Stimulated activated CD4-positive, alpha-beta T cell treated with anti-CD3 and anti-CD28 coated beads, Interleukin-1b, Interleukin-23, amount 100 ng/mL, for 48 hours (primary cell): ENCODE results near the gene UVRAG.

Experiments
- DNase-seq: peaks from one replicate; pipeline ENCODE4 v3.0.0-alpha.2; 2020

The UVRAG gene

GRCh38 chr11:75888416-75888815 lies 73.4 kb downstream of the UVRAG start:
- DNase-seq = no peak

GRCh38 chr11:75891947-75892739 lies 77.1 kb downstream of the UVRAG start:
- DNase-seq = no peak

- DNase-seq = no peak
Measured at GRCh38 chr11:75893251-75893650, 78.2 kb downstream of the UVRAG start.

GRCh38 chr11:75894036-75894585 lies 79.1 kb downstream of the UVRAG start:
- no peak for DNase-seq

- DNase-seq = no peak
Measured at GRCh38 chr11:75896843-75897419, 81.9 kb downstream of the UVRAG start.

- no peak for DNase-seq
Measured at GRCh38 chr11:75898871-75899270, 83.9 kb downstream of the UVRAG start.

GRCh38 chr11:75899806-75900205 lies 84.8 kb downstream of the UVRAG start:
- DNase-seq = no peak

- DNase-seq = no peak
Measured at GRCh38 chr11:75900848-75901247, 85.8 kb downstream of the UVRAG start.

- DNase-seq = no peak
Measured at GRCh38 chr11:75902631-75903030, 87.6 kb downstream of the UVRAG start.

- DNase-seq = no peak
Measured at GRCh38 chr11:75903276-75903675, 88.3 kb downstream of the UVRAG start.

GRCh38 chr11:75905434-75905833 lies 90.4 kb downstream of the UVRAG start:
- DNase-seq = no peak

- DNase-seq = no peak
Measured at GRCh38 chr11:75907906-75908527, 93.0 kb downstream of the UVRAG start.

GRCh38 chr11:75910426-75911145 lies 95.6 kb downstream of the UVRAG start:
- no peak for DNase-seq

- no peak for DNase-seq
Measured at GRCh38 chr11:75911459-75911858, 96.4 kb downstream of the UVRAG start.

GRCh38 chr11:75913984-75914383 lies 99.0 kb downstream of the UVRAG start:
- DNase-seq = no peak

GRCh38 chr11:75916882-75917281 lies 101.9 kb downstream of the UVRAG start:
- DNase-seq = no peak

- no peak for DNase-seq
Measured at GRCh38 chr11:75918331-75918730, 103.3 kb downstream of the UVRAG start.

GRCh38 chr11:75919525-75919924 lies 104.5 kb downstream of the UVRAG start:
- no peak for DNase-seq

- no peak for DNase-seq
Measured at GRCh38 chr11:75920848-75921247, 105.8 kb downstream of the UVRAG start.

GRCh38 chr11:75921808-75922207 lies 106.8 kb downstream of the UVRAG start:
- no peak for DNase-seq

GRCh38 chr11:75924966-75925784 lies 110.2 kb downstream of the UVRAG start:
- DNase-seq = no peak

GRCh38 chr11:75925785-75926164 lies 110.8 kb downstream of the UVRAG start:
- no peak for DNase-seq
